ENCODE data around the gene PSMD4. TPM values are rescaled to one million over a fixed set of nuclear protein-coding genes. Genes with fewer than 3 reads are reported as not detected.

PSMD4 gene
- total and polyA plus RNA-seq, 2 donors (not counting 3 experiments of a cell fraction or from before 2014, with no cell fraction given): 181 to 266 TPM

DNA sequence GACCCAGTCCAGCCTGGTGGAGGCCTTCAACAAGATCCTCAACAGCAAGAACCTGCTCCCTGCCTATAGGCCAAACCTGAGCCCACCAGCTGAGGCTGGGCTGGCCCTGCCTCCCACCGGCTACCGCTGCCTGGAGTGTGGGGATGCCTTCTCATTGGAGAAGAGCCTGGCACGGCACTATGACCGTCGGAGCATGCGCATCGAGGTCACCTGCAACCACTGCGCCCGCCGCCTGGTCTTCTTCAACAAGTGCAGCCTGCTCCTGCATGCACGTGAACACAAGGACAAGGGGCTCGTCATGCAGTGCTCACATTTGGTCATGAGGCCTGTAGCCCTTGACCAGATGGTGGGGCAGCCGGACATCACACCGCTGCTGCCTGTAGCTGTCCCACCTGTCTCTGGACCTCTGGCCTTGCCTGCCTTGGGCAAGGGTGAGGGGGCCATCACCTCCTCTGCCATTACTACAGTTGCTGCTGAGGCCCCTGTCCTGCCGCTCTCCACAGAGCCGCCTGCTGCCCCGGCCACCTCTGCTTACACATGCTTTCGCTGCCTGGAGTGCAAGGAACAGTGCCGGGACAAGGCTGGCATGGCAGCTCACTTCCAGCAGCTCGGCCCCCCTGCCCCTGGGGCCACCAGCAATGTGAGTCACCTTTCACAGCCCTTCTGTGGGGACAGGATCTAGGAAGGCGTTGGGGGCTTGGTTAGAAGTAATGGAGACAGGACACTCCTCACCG lies 33.4 kb downstream of the PSMD4 start:
- Histone ChIP-seq H3K36me3 (ENCODE audit: control insufficient read depth in 2 of 2, extremely low read depth in 1 of 2, insufficient read depth in 2 of 2, low read length in 2 of 2) (peaks cover 2 to 62% of the 10 kb centered on the region in 2 experiments), H3K27ac (ENCODE audit: insufficient read depth, low read depth, low read length) (no peak overlapping the region), H3K9me3 (replicated peaks; ENCODE audit: control insufficient read depth, insufficient read depth, low read length) (no peaks in the 10 kb centered on the region), H3K9me1 (replicated peaks; ENCODE audit: control insufficient read depth, extremely low read depth, insufficient read depth, low read length) (no peaks in the 10 kb centered on the region), H3K27me3 (ENCODE audit: control insufficient read depth in 2 of 2, insufficient read depth in 2 of 2, low read length in 2 of 2) (no peaks in the 10 kb centered on the region), H3K9ac (replicated peaks; ENCODE audit: extremely low read depth, insufficient read depth, low read length) (no peak overlapping the region), H3K4me2 (ENCODE audit: insufficient read depth, low read length) (no peak overlapping the region), H3K4me1 (ENCODE audit: control insufficient read depth, extremely low read depth, insufficient read depth, low read length) (peaks cover 6% of the 10 kb centered on the region), H3K4me3 (replicated peaks in 1 of 3; ENCODE audit: insufficient read depth in 1 of 3, low read depth in 1 of 3, low read length in 3 of 3) (no peak overlapping the region), H4K20me1 (replicated peaks; ENCODE audit: control insufficient read depth, extremely low read depth, insufficient read depth, low read length) (no peaks in the 10 kb centered on the region), H3K79me2 (ENCODE audit: control insufficient read depth, insufficient read depth, low read length) (peaks cover 8% of the 10 kb centered on the region), H2AFZ (ENCODE audit: low read depth, low read length) (no peak overlapping the region)
- FAIRE-seq (no peak), DNase-seq (ENCODE audit: low read depth, low spot score) (no peak)
- ChIA-PET CTCF (interaction anchor here (1.1 kb wide), 1 partner anchor 13 kb away, joined by 5 read pairs; no protein-coding TSS in a partner anchor), POLR2A (no interaction called here)
- BruUV-seq (replicated peaks): no TSS peak
- dilution Hi-C loops (cut with MboI; ENCODE audit: extremely low pct_ligation_motif_present, low sequenced_read_pairs) (no loop called here), intact Hi-C loops (cut with micrococcal nuclease) (no loop called here)
- no peak for TF ChIP-seq JUN (IDR thresholded peaks at IDR 0.05; ENCODE audit: borderline replicate concordance, insufficient read depth, insufficient read length, low read depth)
- no peak for TF ChIP-seq POLR2AphosphoS5 (IDR thresholded peaks at IDR 0.05; ENCODE audit: insufficient read depth, low read depth, low read length)
- no peak for TF ChIP-seq GATA2 (IDR thresholded peaks at IDR 0.05; ENCODE audit: insufficient read depth, insufficient read length, low read depth, low read length)
- TF ChIP-seq POLR2A (IDR thresholded peaks at IDR 0.05; ENCODE audit: low read depth, low read length): peak; percentile 32

DNA sequence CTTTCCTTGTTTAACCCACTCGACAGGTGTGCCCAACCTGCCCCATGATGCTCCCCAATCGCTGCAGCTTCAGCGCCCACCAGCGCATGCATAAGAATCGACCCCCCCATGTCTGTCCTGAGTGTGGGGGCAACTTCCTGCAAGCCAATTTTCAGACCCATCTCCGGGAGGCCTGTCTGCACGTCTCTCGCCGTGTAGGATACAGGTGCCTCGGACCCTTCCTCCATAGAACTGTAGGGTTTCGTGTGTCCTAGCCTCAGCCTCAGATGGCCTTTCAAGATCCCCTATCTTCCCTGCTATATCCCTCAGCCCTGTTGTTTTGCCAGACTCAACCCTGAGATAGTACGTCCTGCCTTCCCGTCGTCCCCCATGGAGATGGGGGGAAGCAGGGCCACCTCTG lies 34.0 kb downstream of the PSMD4 start:
- no peak for DNase-seq (ENCODE audit: low read depth, low spot score)
- Histone ChIP-seq H3K79me2 (ENCODE audit: control insufficient read depth, insufficient read depth, low read length) (peaks cover 5% of the 10 kb centered on the region), H3K9me1 (replicated peaks; ENCODE audit: control insufficient read depth, extremely low read depth, insufficient read depth, low read length) (no peaks in the 10 kb centered on the region), H3K4me3 (replicated peaks in 1 of 3; ENCODE audit: insufficient read depth in 1 of 3, low read depth in 1 of 3, low read length in 3 of 3) (no peak overlapping the region), H3K9me3 (replicated peaks; ENCODE audit: control insufficient read depth, insufficient read depth, low read length) (no peaks in the 10 kb centered on the region), H3K4me1 (ENCODE audit: control insufficient read depth, extremely low read depth, insufficient read depth, low read length) (peaks cover 2% of the 10 kb centered on the region), H2AFZ (ENCODE audit: low read depth, low read length) (no peak overlapping the region), H3K36me3 (ENCODE audit: control insufficient read depth in 2 of 2, extremely low read depth in 1 of 2, insufficient read depth in 2 of 2, low read length in 2 of 2) (peaks cover 3 to 67% of the 10 kb centered on the region in 2 experiments), H3K9ac (replicated peaks; ENCODE audit: extremely low read depth, insufficient read depth, low read length) (no peak overlapping the region), H3K27ac (ENCODE audit: insufficient read depth, low read depth, low read length) (no peak overlapping the region), H3K27me3 (ENCODE audit: control insufficient read depth in 2 of 2, insufficient read depth in 2 of 2, low read length in 2 of 2) (no peaks in the 10 kb centered on the region), H4K20me1 (replicated peaks; ENCODE audit: control insufficient read depth, extremely low read depth, insufficient read depth, low read length) (no peaks in the 10 kb centered on the region), H3K4me2 (ENCODE audit: insufficient read depth, low read length) (no peak overlapping the region)
- TF ChIP-seq GATA2 (IDR thresholded peaks at IDR 0.05; ENCODE audit: insufficient read depth, insufficient read length, low read depth, low read length): no peak
- no peak for TF ChIP-seq EZH2 (IDR thresholded peaks at IDR 0.05; ENCODE audit: borderline replicate concordance, low read depth, low read length, severe bottlenecking)
- TF ChIP-seq POLR2A (IDR thresholded peaks at IDR 0.05; ENCODE audit: low read depth, low read length): no peak
- TF ChIP-seq, protein P1, sequence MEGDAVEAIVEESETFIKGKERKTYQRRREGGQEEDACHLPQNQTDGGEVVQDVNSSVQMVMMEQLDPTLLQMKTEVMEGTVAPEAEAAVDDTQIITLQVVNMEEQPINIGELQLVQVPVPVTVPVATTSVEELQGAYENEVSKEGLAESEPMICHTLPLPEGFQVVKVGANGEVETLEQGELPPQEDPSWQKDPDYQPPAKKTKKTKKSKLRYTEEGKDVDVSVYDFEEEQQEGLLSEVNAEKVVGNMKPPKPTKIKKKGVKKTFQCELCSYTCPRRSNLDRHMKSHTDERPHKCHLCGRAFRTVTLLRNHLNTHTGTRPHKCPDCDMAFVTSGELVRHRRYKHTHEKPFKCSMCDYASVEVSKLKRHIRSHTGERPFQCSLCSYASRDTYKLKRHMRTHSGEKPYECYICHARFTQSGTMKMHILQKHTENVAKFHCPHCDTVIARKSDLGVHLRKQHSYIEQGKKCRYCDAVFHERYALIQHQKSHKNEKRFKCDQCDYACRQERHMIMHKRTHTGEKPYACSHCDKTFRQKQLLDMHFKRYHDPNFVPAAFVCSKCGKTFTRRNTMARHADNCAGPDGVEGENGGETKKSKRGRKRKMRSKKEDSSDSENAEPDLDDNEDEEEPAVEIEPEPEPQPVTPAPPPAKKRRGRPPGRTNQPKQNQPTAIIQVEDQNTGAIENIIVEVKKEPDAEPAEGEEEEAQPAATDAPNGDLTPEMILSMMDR (IDR thresholded peaks at IDR 0.05; ENCODE audit: extremely low read depth in 1 of 2, insufficient read depth in 1 of 2, low read depth in 1 of 2, low read length in 2 of 2): no peak
- no peak for TF ChIP-seq MYC (IDR thresholded peaks at IDR 0.05; ENCODE audit: low read depth, low read length)
- TF ChIP-seq POLR2AphosphoS5 (IDR thresholded peaks at IDR 0.05; ENCODE audit: insufficient read depth, low read depth, low read length): no peak
- no peak for TF ChIP-seq FOS (IDR thresholded peaks at IDR 0.05; ENCODE audit: borderline replicate concordance, insufficient read depth, low read length)
- no peak for TF ChIP-seq JUN (IDR thresholded peaks at IDR 0.05; ENCODE audit: borderline replicate concordance, insufficient read depth, insufficient read length, low read depth)
- TF ChIP-seq, protein P2, sequence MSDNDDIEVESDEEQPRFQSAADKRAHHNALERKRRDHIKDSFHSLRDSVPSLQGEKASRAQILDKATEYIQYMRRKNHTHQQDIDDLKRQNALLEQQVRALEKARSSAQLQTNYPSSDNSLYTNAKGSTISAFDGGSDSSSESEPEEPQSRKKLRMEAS (IDR thresholded peaks at IDR 0.05; ENCODE audit: insufficient read depth, insufficient read length): no peak
- dilution Hi-C loops (cut with MboI; ENCODE audit: extremely low pct_ligation_motif_present, low sequenced_read_pairs): no loop called here
- BruUV-seq (replicated peaks): no TSS peak
- ChIA-PET CTCF (no interaction called here), POLR2A (no interaction called here)
- FAIRE-seq: no peak
- intact Hi-C loops (cut with micrococcal nuclease): no loop called here

Measured in endothelial cell of umbilical vein (primary cell).